NCI-H146 (cell line): Measurements from ENCODE around the gene STX5.
"Not testable (repeated sequence)": the region's sequence is repeated elsewhere in the genome, so short reads cannot be mapped to it uniquely, and the experiment has no call there.

ENCODE experiments used
- DNase-seq: peaks from one replicate; lab custom pipeline; 2025; lab: John Stamatoyannopoulos, UW

The STX5 gene

GRCh38 chr11:62830904-62831519 is 839 bp downstream of the STX5 start:
- peak; percentile 58 for DNase-seq

- not testable (repeated sequence) for DNase-seq
These were observed 3.7 kb downstream of the STX5 start for GRCh38 chr11:62828130-62828529.

GRCh38 chr11:62823677-62824076 is 8.2 kb downstream of the STX5 start:
- DNase-seq: no peak

GRCh38 chr11:62817129-62817528 is 14.7 kb downstream of the STX5 start:
- DNase-seq: no peak

- DNase-seq: no peak
These were observed 15.3 kb downstream of the STX5 start for GRCh38 chr11:62816557-62816956.

- DNase-seq: no peak
These were observed 20.2 kb downstream of the STX5 start for GRCh38 chr11:62811659-62812058.

- DNase-seq: no peak
These were observed 21.1 kb downstream of the STX5 start for GRCh38 chr11:62810748-62811147.

- no peak for DNase-seq
These were observed 25.2 kb downstream of the STX5 start for GRCh38 chr11:62806611-62807121.

- peak; percentile 43 for DNase-seq
These were observed 25.9 kb downstream of the STX5 start for GRCh38 chr11:62805961-62806441.

- peak; percentile 95 for DNase-seq
These were observed 26.6 kb downstream of the STX5 start, which contains the start of gene NXF1 for GRCh38 chr11:62805076-62805892. NXF1 (minus strand) TSS chr11:62805440; CDS start chr11:62805356, 84 bp downstream.

GRCh38 chr11:62804310-62805075 is 27.4 kb downstream of the STX5 start:
- no peak for DNase-seq

GRCh38 chr11:62801071-62801470 is 30.8 kb downstream of the STX5 start:
- no peak for DNase-seq

GRCh38 chr11:62799486-62799885 is 32.4 kb downstream of the STX5 start:
- no peak for DNase-seq

- no peak for DNase-seq
These were observed 35.6 kb downstream of the STX5 start for GRCh38 chr11:62796281-62796680.

GRCh38 chr11:62794201-62794775 is 37.6 kb downstream of the STX5 start:
- no peak for DNase-seq

- DNase-seq: no peak
These were observed 39.7 kb downstream of the STX5 start for GRCh38 chr11:62792202-62792575.

- DNase-seq: peak; percentile 83
These were observed 40.2 kb downstream of the STX5 start, which contains the start of gene TMEM223 for GRCh38 chr11:62791501-62792201. TMEM223 (minus strand) TSS chr11:62792006; CDS start chr11:62791994, 12 bp downstream.

GRCh38 chr11:62789576-62789975 is 42.3 kb downstream of the STX5 start:
- no peak for DNase-seq

- DNase-seq: no peak
These were observed 42.9 kb downstream of the STX5 start for GRCh38 chr11:62788991-62789390.

- peak; percentile 99 for DNase-seq
These were observed 44.7 kb downstream of the STX5 start, which contains the start of gene TMEM179B for GRCh38 chr11:62787005-62787759. TMEM179B (plus strand) TSS chr11:62787402; CDS start chr11:62787432, 30 bp downstream.
